Muscle layer of colon (tissue), 2 donors: ENCODE measurements around the gene SEC24C.

Source experiments
- H3K27ac ChIP-seq: one replicate; pipeline ENCODE4 v1.7.0; 2013; ENCODE audit warnings: low read depth, mild to moderate bottlenecking, low read length, moderate library complexity
- H3K27me3 ChIP-seq, 2 donors: one replicate each; pipeline ENCODE4 v1.7.0; 2013; ENCODE audit warnings: low read length in 2 of 2, mild to moderate bottlenecking in 2 of 2; ENCODE audit not compliant: insufficient read depth in 2 of 2, control insufficient read depth in 1 of 2
- H3K36me3 ChIP-seq: one replicate; pipeline ENCODE4 v1.7.0; 2013; ENCODE audit warnings: mild to moderate bottlenecking, low read length; ENCODE audit not compliant: insufficient read depth
- H3K4me1 ChIP-seq: one replicate; pipeline ENCODE4 v1.7.0; 2013; ENCODE audit warnings: mild to moderate bottlenecking, low read length; ENCODE audit not compliant: insufficient read depth
- H3K4me3 ChIP-seq, 2 donors: one replicate each; pipeline ENCODE4 v1.7.0; 2013; ENCODE audit warnings: low read length in 2 of 2, low read depth in 1 of 2, mild to moderate bottlenecking in 1 of 2, moderate library complexity in 1 of 2
- H3K9ac ChIP-seq: one replicate; pipeline ENCODE4 v1.7.0; 2013; ENCODE audit warnings: low read length
- H3K9me3 ChIP-seq: one replicate; pipeline ENCODE4 v1.7.0; 2013; ENCODE audit warnings: mild to moderate bottlenecking, low read length
- donor health status: abdominal sarcoma.
- donor health status: Adenocarcinoma of cecum.

SEC24C gene

GRCh38 chr10:73761781-73762180 is 17.6 kb downstream of the SEC24C start:
- H3K27ac ChIP-seq = no peak overlapping the region
- H3K36me3 ChIP-seq = peaks cover 80% of the 10 kb centered on the region
- H3K9ac ChIP-seq = no peak overlapping the region
- no peak overlapping the region for H3K4me3 ChIP-seq
- no peaks in the 10 kb centered on the region for H3K4me1 ChIP-seq
- no peaks in the 10 kb centered on the region for H3K27me3 ChIP-seq
- H3K9me3 ChIP-seq = no peaks in the 10 kb centered on the region

- peaks cover 87% of the 10 kb centered on the region for H3K36me3 ChIP-seq
- H3K9me3 ChIP-seq = no peaks in the 10 kb centered on the region
- no peaks in the 10 kb centered on the region for H3K4me1 ChIP-seq
- no peaks in the 10 kb centered on the region for H3K27me3 ChIP-seq
- no peak overlapping the region for H3K4me3 ChIP-seq
- no peak overlapping the region for H3K27ac ChIP-seq
- H3K9ac ChIP-seq = no peak overlapping the region
These were observed 18.7 kb downstream of the SEC24C start for GRCh38 chr10:73762915-73763314.

GRCh38 chr10:73763343-73763742 is 19.2 kb downstream of the SEC24C start:
- no peak overlapping the region for H3K4me3 ChIP-seq
- no peaks in the 10 kb centered on the region for H3K27me3 ChIP-seq
- H3K9me3 ChIP-seq = no peaks in the 10 kb centered on the region
- peaks cover 88% of the 10 kb centered on the region for H3K36me3 ChIP-seq
- H3K27ac ChIP-seq = no peak overlapping the region
- H3K4me1 ChIP-seq = no peaks in the 10 kb centered on the region
- H3K9ac ChIP-seq = no peak overlapping the region

GRCh38 chr10:73765066-73765465 is 20.9 kb downstream of the SEC24C start:
- Histone ChIP-seq H3K27ac (no peak overlapping the region), H3K4me3 (no peak overlapping the region), H3K9me3 (no peaks in the 10 kb centered on the region), H3K4me1 (no peaks in the 10 kb centered on the region), H3K27me3 (no peaks in the 10 kb centered on the region), H3K36me3 (peaks cover 91% of the 10 kb centered on the region), H3K9ac (no peak overlapping the region)

- H3K27me3 ChIP-seq = no peaks in the 10 kb centered on the region
These were observed 24.7 kb downstream of the SEC24C start for GRCh38 chr10:73768881-73769280.

GRCh38 chr10:73769396-73769795 is 25.2 kb downstream of the SEC24C start:
- H3K27ac ChIP-seq = no peak overlapping the region
- H3K27me3 ChIP-seq = no peaks in the 10 kb centered on the region
- no peak overlapping the region for H3K9ac ChIP-seq
- H3K4me1 ChIP-seq = peaks cover 17% of the 10 kb centered on the region
- H3K36me3 ChIP-seq = peaks cover 63% of the 10 kb centered on the region
- no peaks in the 10 kb centered on the region for H3K9me3 ChIP-seq
- no peak overlapping the region for H3K4me3 ChIP-seq

More at GRCh38 chr10:73768881-73769280, 24.7 kb downstream of the SEC24C start:
- Histone ChIP-seq H3K9ac (no peak overlapping the region), H3K4me1 (peaks cover 12% of the 10 kb centered on the region), H3K36me3 (peaks cover 67% of the 10 kb centered on the region), H3K9me3 (no peaks in the 10 kb centered on the region), H3K4me3 (no peak overlapping the region), H3K27ac (no peak overlapping the region)

- Histone ChIP-seq H3K4me3 (peak overlapping the region; percentile 90 to 100), H3K9ac (peak overlapping the region; percentile 89), H3K36me3 (peaks cover 49% of the 10 kb centered on the region), H3K9me3 (no peaks in the 10 kb centered on the region), H3K4me1 (peaks cover 31% of the 10 kb centered on the region), H3K27me3 (no peaks in the 10 kb centered on the region), H3K27ac (peak overlapping the region; percentile 99)
These were observed 27.6 kb downstream of the SEC24C start for GRCh38 chr10:73771722-73772280.

GRCh38 chr10:73772281-73773151 is 28.3 kb downstream of the SEC24C start:
- peak overlapping the region; percentile 89 for H3K9ac ChIP-seq
- peak overlapping the region; percentile 99 for H3K27ac ChIP-seq
- no peaks in the 10 kb centered on the region for H3K9me3 ChIP-seq
- peaks cover 31% of the 10 kb centered on the region for H3K4me1 ChIP-seq
- H3K36me3 ChIP-seq = peaks cover 45% of the 10 kb centered on the region
- H3K4me3 ChIP-seq = peak overlapping the region; percentile 90 to 100
- H3K27me3 ChIP-seq = no peaks in the 10 kb centered on the region

GRCh38 chr10:73773152-73773879 is 29.1 kb downstream of the SEC24C start:
- Histone ChIP-seq H3K36me3 (peaks cover 40% of the 10 kb centered on the region), H3K4me1 (peaks cover 31% of the 10 kb centered on the region), H3K27ac (peak overlapping the region; percentile 99), H3K4me3 (peak overlapping the region; percentile 90 to 100), H3K27me3 (no peaks in the 10 kb centered on the region), H3K9ac (peak overlapping the region; percentile 89), H3K9me3 (no peaks in the 10 kb centered on the region)

GRCh38 chr10:73774637-73775036 is 30.5 kb downstream of the SEC24C start:
- Histone ChIP-seq H3K9me3 (no peaks in the 10 kb centered on the region), H3K27me3 (no peaks in the 10 kb centered on the region), H3K36me3 (peaks cover 27% of the 10 kb centered on the region), H3K4me3 (peak overlapping the region in 1 of 2 donors; percentile 26), H3K9ac (no peak overlapping the region), H3K4me1 (peaks cover 31% of the 10 kb centered on the region), H3K27ac (no peak overlapping the region)

- peaks cover 45% of the 10 kb centered on the region for H3K4me1 ChIP-seq
- no peaks in the 10 kb centered on the region for H3K27me3 ChIP-seq
- H3K36me3 ChIP-seq = peaks cover 9% of the 10 kb centered on the region
- no peaks in the 10 kb centered on the region for H3K9me3 ChIP-seq
- no peak overlapping the region for H3K4me3 ChIP-seq
- no peak overlapping the region for H3K27ac ChIP-seq
- H3K9ac ChIP-seq = no peak overlapping the region
These were observed 34.8 kb downstream of the SEC24C start for GRCh38 chr10:73779018-73779417.
